ENCODE measurements around the gene KIFC3. TPM values are rescaled to one million over a fixed set of nuclear protein-coding genes. Genes with fewer than 3 reads are reported as not detected.

KIFC3 gene
- total and polyA plus RNA-seq, 9 donors: 4.6 to 54.0 (median 23.8) TPM

GRCh38 chr16:57785924-57786323, 16.4 kb downstream of the KIFC3 start:
- Histone ChIP-seq H3K9me3 (no peaks in the 10 kb centered on the region), H3K4me3 (no peak overlapping the region), H3K27me3 (no peaks in the 10 kb centered on the region), H3K36me3 (no peaks in the 10 kb centered on the region), H3K4me1 (ENCODE audit: insufficient read depth) (peaks cover 18% of the 10 kb centered on the region), H3K27ac (no peak overlapping the region)
- TF ChIP-seq CTCF (IDR thresholded peaks at IDR 0.05): no peak
- TF ChIP-seq EP300 (IDR thresholded peaks at IDR 0.05): no peak
- no peak for TF ChIP-seq POLR2A (IDR thresholded peaks at IDR 0.05)
- intact Hi-C loops (cut with DNase I): no loop called here
- no peak for DNase-seq
- 88 to 96% (median 91%) methylated on average over 8 of the region's 8 CpGs for WGBS, 3 donors

- H3K4me3 ChIP-seq: no peak overlapping the region
- H3K4me1 ChIP-seq (ENCODE audit: insufficient read depth): peaks cover 18% of the 10 kb centered on the region
- no peaks in the 10 kb centered on the region for H3K27me3 ChIP-seq
- H3K27ac ChIP-seq: no peak overlapping the region
- 92 to 97% (median 97%) methylated on average over 10 of the region's 10 CpGs for WGBS, 3 donors
- no peaks in the 10 kb centered on the region for H3K9me3 ChIP-seq
- TF ChIP-seq CTCF (IDR thresholded peaks at IDR 0.05): no peak
- TF ChIP-seq POLR2A (IDR thresholded peaks at IDR 0.05): no peak
- no peak for TF ChIP-seq EP300 (IDR thresholded peaks at IDR 0.05)
- DNase-seq: no peak
- H3K36me3 ChIP-seq: no peaks in the 10 kb centered on the region
- intact Hi-C loops (cut with DNase I): no loop called here
Measured at GRCh38 chr16:57785385-57785784, 16.9 kb downstream of the KIFC3 start.

GRCh38 chr16:57784334-57784733, 18.0 kb downstream of the KIFC3 start:
- DNase-seq: no peak
- 88 to 95% (median 91%) methylated on average over 7 of the region's 7 CpGs for WGBS, 3 donors
- H3K27ac ChIP-seq: no peak overlapping the region
- no peak overlapping the region for H3K4me3 ChIP-seq
- H3K36me3 ChIP-seq: no peaks in the 10 kb centered on the region
- TF ChIP-seq EP300 (IDR thresholded peaks at IDR 0.05): no peak
- no peak for TF ChIP-seq CTCF (IDR thresholded peaks at IDR 0.05)
- no peak for TF ChIP-seq POLR2A (IDR thresholded peaks at IDR 0.05)
- no peaks in the 10 kb centered on the region for H3K9me3 ChIP-seq
- intact Hi-C loops (cut with DNase I): no loop called here
- H3K27me3 ChIP-seq: no peaks in the 10 kb centered on the region
- peaks cover 18% of the 10 kb centered on the region for H3K4me1 ChIP-seq (ENCODE audit: insufficient read depth)

GRCh38 chr16:57783883-57784282, 18.4 kb downstream of the KIFC3 start:
- intact Hi-C loops (cut with DNase I): no loop called here
- no peak for DNase-seq

More at GRCh38 chr16:57783883-57784282, 18.4 kb downstream of the KIFC3 start:
- Histone ChIP-seq H3K4me3 (no peak overlapping the region), H3K9me3 (no peaks in the 10 kb centered on the region), H3K27me3 (no peaks in the 10 kb centered on the region), H3K27ac (no peak overlapping the region), H3K36me3 (no peaks in the 10 kb centered on the region), H3K4me1 (ENCODE audit: insufficient read depth) (peaks cover 15% of the 10 kb centered on the region)
- 93 to 97% (median 95%) methylated on average over 8 of the region's 8 CpGs for WGBS, 3 donors
- TF ChIP-seq CTCF (IDR thresholded peaks at IDR 0.05) (no peak), EP300 (IDR thresholded peaks at IDR 0.05) (no peak), POLR2A (IDR thresholded peaks at IDR 0.05) (no peak)
